Epidermal melanocyte (primary cell): ENCODE results near the gene AANAT.

ENCODE experiments used
- DNase-seq: peaks from one replicate; pipeline ENCODE4 v3.0.0; 2011; ENCODE audit warnings: low spot score; ENCODE audit not compliant: insufficient read length

The AANAT gene

DNA sequence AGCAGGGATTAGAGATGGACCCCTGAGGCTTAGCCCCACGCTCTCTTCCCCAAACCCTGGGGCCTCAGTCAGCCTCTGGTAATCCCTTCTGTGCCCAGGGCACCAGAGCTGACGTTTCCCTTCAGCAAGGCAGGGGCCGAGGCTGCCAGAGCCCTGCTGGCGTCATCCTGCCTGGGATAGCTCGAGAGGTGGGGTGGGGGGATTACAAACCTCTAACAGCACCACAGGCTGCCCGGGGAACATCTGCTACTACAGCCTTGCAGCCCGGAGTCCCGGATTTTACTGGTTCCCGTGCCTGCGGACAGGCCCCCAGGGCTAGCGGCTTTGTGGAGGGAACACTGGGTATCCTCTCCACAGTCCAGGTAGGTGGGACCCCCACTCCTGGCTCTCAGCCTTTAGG is at the start of gene AANAT:
TSS of gene AANAT (plus strand) at position 238 of the 400 bp plus-strand sequence. CDS start 1,144 bp downstream, outside the sequence.
- no peak for DNase-seq

DNA sequence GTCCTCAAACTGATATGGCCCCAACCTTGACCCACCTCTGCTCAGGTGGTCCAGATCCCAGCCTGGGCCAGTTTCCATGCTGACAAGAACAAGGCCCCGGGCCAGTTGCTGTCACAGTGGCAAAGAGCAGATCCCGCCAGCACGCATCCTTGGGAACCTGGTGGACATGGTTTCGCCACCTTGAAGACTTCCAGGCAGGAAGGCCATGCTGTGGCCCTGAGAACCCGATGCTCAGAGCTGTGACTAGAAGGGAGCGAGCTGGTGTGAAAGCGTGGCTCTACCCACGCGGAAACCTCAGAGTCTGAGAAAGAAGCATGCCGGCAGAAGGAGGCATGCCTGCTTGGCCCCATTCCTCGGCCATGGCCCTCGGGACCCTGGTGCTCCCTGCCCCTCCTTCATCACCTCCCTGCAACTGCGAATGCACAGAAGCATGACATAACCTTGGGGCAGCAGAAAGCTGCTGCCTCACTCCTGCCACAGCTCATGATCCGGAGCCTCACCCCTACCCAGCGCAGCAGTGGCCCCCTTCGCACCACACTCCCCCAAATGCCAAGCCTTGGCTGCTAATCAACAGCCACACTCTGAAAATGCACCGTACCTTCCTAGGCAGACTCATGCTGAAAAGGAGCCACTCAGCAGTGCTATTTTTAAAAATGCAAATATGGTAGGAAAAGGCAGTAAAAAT is 47.7 kb upstream of the AANAT start:
- no peak for DNase-seq

DNA sequence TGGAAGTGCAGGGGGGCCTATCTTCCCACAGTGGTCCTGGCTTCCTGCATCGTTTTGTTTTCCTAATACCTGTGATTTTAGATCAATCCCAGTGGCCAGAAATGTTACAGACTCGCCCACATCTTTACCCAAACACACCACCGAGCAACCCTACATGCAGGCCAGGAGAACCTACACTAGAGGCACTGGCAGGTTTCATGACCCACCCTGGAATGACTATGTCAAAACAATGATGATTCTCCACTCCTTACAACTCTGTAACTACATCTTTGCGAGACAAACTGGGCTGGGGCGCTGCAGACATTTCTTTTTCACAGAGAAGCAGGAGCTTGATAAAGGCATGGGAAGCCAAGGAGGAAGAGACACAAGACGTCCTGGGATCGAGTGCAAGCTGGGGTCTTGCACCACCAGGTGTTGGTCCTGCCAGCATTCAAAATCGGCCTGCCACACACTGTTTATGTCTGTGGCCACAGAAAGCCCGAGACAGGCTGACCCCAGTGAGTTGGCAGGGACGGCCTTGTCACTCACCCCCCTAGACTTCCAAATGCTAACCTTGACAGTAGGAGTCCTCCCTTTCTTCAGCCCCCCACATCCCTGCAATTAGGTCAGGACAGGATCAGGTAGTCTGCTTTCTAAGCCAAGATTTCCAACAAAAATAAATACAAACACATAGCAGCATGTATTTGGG is 46.9 kb upstream of the AANAT start:
- no peak for DNase-seq

DNA sequence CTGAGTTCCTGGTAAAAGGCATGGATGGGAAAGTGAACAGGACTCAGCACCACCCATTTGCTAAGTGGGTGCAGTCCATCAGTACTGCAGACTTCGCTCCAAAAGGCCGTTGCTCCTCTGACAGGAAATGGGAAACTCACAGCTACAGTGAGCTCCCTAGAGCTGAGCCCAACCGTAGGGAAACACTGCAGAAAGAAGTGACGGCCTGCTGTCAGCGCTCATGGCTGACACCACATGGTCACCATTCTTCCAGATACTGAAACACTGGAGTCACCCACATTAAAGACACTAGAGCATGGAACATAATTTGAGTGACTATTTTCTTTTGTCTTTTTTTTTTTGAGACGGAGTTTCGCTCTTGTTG is 46.4 kb upstream of the AANAT start:
- DNase-seq = no peak

DNA sequence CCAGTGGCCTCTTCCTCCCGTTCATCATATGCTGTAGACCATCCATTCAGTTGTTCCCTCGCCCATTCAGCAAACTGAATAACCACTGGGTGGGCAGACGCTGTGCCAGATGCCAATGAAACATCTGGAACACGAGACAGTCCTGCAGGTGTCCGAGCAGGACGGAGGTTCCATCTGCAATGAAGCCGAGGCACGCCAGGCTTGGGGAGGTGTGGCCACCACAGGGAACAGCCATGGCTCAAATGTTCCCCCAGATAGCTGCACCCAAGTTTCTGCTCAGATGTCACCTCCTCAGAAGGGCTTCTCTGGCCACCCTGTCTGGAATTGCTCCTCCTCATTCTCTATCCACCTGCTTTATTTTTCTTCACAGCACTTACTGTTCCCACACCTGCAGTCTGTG is 45.0 kb upstream of the AANAT start:
- DNase-seq = no peak

DNA sequence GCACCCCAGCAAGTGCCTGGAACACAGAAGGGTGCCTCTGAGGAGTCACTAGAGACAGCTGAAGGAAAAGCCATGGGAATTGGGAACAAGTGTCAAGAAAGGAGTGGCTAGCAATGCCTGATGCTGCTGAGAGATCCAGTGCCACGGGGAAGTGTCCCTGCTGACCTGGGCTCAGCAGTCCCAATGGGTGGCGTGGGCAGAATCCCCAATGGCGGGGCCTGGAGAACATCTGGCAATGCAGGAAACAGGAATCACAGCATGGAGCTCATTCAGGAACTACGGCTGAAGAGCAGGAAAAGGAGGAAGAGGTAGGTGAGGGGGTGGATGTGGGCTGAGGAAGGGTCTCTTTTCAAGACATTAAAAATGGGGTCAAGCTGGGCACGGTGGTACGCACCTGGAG is 44.5 kb upstream of the AANAT start:
- no peak for DNase-seq

DNA sequence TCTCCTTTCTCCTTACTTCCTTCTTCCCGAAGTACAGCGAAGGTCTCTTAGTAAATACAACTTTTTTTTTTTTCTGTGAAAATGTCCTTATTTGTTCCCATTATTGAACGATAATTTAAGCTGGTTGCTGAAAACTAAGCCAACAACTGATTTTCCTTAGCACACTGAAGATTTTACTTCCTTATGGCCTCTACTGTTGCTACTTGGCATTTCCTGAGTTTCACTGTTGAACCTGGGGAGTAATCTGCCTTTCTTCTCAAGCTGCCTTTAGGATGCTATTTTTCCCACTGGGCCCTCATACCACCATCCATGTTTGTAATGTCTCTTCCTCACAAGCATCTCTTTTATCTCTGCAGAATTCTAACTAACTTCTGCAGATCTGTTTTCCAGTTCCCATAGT is 40.5 kb upstream of the AANAT start:
- no peak for DNase-seq

DNA sequence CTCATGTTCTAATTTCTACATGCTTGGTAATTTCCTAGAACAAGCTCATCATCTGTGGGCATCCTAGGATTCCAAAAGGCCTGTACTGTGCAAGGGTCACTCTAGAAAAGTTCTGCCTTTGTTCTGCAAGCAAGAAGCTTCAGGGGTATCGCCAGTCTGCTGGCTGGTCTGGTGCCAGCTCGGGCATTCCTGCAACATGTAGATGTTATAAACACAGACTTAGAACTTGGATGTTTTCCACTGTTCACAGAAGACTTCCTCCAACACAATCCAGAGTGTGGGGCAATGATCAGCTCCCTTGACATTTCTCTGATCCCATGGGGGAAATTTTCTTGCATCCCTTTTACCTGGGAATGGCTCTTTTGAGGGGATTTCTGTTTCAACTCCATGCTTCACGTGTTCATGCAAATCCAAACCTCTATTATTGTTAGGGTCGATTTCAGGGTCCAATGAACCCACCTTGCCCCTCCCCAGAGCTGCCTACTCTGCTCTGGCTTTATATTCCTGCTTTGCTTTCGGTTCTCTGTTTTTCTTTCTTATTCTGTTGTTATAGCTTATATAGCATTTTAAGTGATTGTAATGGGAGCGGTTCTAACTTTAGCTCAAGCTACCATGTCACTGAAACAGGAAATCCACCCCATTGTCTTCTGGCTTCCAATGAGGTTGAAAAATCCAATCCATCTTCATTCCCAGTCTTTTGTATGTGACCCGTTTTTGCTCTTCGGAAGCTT is 39.7 kb upstream of the AANAT start:
- no peak for DNase-seq

DNA sequence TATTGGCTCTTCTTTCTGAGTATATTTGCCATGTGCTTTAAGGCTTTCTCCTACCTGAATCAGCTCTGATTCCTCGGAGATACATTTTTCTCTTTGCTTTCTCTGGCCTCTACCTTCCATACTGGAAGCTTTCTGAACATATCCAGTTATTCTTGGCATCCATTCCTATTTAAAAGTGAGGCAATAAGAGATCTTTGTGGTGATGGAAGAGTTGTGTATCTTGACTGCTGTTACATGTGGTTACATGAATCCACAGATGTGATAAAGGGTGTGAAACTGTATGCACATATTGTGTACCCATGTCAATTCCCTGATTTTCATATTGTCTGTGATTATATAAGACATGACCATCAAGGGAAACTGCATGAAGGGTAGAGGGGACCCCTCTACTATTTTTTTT is 38.9 kb upstream of the AANAT start:
- DNase-seq = no peak

DNA sequence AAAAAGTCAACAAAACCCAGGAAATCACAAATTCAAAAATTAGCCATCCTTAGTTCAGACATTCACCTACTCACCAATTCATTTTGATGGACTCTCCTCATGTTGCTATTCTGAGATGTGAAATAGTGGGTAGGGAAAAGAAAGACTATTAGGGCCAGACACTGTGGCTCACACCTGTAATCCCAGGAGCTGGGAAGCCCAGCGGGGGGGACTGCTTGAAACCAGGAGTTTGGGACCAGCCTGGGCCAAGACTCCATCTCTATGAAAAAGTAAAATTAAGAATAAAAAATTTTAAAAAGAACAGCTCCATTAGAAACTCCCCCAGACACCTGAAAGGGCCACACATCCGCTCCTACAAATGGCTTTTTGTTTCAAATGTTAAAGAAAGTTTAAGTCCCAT is 35.9 kb upstream of the AANAT start:
- no peak for DNase-seq

DNA sequence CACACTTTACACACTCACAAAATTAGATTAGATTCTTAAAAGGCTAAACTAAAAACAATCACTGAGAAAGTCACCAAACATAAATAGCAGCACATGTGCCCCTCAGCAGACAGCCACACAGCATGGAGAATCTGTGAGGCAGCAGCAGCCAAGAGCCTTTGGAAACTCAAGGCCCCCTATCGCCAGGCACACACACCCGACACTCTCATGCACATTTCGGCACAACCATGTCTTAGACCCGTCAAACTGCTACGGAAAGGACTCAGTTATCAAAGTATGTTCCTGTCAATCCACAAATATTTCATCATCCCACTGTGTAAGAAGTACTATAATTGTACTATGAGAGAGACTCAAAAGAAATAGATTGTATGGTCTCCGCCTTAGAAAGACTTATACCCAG is 35.4 kb upstream of the AANAT start:
- DNase-seq = no peak

DNA sequence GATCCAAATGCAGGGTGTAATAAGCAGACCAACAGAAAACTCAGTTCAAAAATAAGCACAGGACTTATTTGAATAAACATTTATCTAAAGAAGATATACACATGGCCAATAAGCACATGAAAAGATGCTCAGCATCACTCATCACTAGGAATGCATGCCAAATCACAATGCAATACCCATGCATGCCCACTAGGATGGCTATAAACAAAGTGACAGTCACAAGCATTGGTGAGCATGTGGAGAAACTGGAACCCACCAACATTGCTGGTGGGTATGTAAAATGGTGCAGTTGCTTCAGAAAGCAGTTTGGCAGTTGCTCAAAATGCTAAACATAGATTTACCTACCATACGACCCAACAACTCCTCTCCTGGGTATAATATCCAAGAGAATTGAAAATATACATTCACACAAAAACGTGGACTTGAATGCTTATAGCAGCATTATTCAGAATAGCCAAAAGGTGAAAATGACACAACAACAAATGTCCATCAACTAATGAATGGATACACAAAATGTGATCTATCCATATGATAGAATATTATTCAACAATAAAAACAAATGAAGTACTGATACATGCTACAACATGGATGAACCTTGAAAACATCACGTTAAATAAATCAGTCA is 34.6 kb upstream of the AANAT start:
- DNase-seq = no peak

DNA sequence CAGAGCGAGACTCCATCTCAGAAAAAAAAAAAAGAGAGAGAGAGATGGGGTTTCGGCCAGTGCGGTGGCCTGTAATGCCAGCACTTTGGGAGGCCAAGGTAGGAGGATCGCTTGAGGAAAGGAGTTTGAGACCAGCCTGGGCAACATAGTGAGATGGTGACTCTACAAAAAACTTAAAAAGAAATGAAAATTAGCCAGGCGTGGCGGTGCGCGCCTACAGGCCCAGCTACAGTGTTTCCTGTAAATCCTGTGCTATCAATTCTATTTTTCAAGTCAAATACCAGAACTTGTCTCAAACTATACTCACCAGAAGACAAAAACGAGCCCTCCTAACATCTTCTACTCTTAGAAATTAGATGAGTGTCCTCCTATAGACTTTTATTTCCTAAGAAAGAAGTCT is 33.7 kb upstream of the AANAT start:
- no peak for DNase-seq

DNA sequence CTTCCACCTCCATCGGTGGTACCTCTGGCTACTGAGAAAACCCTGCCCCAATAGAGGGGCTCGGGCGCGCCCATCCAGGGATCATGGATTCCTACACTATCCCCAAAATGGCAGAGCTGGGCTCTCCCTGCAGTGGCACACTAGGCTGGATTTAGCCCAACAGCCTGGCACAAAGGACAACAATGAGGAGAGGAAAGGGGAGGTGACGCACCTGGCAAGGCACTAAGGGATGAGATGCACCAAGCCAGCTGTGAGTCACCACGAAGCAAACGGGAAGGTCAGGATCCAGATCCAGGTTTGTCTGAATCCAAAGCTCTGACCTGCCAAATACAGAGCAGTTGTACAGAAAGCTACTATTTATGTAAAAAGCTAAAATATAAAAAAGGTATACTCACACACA is 32.5 kb upstream of the AANAT start:
- no peak for DNase-seq

DNA sequence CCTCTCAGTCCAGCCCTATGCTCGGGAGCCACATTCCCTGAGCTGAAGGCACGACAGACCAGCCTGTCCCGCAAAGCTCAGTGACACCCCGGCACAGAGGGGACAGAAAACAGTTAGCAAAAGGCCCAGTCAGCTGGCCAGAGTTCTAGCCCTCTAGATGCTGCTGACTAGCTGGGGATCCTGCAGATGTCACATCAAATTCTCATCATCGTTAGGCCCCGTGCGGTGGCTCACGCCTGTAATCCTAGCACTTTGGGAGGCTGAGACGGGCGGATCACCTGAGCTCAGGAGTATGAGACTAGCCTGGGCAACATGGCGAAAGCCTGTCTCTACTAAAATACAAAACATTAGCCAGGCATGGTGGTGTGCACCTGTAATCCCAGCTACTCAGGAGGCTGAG is 31.7 kb upstream of the AANAT start:
- no peak for DNase-seq

DNA sequence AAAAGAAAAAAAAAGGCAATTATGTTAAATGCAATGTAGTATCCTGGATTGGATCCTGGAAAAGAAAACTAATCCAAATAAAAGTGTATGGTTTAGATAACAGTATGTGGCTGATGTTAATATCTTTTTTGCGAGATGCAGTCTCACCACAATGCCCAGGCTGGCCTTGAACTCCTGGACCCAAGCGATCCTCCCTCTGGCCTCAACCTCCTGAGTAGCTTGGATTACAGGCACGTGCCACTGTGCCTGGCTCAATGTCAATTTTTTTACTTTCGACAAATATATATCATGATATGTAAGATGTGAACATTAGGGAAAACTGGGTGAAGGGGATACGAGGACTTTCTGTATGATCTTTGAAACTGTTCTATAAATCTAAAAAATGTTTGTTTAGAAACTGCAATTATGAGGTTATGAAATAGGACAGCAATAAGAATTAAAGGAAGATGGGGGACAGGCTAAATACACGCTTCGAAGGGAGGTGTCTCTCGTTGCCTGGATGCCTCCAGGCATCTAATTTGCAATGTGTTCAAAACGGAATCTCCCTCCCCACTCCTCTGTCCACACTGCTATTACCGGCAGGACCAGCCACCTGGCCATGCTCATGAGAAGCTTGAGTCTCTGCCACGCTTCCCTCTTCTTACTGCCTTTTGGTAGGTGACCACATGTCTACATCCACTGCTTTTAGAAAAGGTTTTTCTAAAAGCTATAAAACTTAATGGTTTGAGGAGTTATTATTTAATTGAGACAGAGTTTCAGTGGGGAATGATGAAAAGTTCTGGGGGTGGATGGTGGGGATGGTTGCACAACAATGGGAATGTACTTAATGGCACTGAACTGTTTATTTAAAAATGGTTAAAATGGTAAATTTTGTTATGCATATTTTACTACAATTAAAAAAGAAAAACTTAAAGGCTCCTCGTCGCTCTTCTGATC is 29.7 kb upstream of the AANAT start:
- no peak for DNase-seq

DNA sequence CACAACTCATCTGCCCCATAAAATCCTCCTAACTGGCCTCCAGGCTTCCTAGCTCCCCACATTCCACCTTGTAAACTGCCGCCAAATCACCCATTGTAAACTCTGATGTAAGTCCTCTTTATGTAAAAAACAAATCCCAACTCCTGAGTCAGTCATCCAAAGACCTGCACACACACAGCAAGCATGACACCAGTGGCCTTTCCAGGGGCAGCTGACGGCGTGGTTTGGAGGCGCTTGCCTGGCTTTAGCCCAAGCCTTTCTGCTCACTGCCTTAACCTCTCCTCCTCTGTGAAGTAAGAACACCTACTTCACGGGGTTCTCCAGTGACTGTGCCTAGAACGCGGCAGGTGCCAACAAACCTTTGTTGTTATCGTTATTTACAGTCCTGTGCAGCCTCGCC is 28.5 kb upstream of the AANAT start:
- no peak for DNase-seq

DNA sequence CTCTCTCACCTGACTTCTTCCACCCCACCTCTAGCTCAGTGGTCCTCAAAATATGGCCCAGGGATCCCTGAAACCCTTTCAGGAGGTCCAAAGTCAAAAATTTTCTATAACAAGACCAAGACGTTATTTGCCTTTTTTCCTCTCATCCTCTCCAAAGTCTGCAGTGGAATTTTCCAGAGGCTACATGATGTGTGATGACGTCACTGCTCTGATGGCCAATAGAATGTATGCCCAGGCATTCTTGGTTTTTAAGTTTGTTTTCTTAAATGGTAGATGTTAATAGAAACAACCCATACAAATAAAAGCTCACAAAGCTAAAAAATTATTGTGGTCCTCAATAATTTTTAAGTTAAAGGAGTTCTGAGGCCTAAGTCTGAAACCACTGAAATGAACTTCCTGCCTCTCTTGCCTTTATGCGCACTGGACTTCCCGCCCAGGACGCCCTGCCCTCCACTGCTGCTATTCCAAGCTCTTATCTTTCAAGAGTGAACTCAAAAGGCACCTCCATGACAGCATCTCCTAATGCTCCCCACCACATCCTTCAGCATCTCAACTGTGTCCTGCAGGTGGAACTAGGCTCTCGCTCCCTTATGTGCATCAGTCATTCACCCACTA is 28.0 kb upstream of the AANAT start:
- DNase-seq = no peak

DNA sequence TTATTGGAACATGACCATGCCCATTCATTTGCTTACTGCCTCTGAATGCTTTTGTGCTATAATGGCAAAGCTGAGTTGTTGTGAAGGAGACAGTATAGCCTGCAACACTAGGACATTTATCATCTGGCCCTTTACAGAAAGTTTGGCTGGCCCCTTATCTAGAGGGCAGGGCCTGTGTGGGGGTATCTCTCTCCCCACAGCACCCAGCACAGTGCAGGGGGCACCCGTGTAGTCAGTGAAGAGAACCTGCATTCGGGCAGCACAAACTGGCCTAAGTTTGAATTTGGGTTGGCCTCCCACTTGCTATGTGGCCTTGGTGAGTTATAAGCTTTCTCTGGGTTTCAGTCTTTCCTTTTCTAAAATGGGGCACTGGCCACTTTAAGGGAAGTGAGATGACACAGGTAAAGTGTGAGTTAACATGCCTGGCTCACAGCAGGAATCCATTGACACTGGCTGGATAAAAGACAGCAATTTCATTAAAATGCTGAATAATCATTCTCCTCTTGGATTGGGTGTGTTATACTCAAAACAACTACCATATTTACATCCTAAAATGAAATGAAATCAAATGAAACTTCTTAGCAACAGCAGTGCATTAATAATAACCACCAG is 26.5 kb upstream of the AANAT start:
- DNase-seq = no peak

DNA sequence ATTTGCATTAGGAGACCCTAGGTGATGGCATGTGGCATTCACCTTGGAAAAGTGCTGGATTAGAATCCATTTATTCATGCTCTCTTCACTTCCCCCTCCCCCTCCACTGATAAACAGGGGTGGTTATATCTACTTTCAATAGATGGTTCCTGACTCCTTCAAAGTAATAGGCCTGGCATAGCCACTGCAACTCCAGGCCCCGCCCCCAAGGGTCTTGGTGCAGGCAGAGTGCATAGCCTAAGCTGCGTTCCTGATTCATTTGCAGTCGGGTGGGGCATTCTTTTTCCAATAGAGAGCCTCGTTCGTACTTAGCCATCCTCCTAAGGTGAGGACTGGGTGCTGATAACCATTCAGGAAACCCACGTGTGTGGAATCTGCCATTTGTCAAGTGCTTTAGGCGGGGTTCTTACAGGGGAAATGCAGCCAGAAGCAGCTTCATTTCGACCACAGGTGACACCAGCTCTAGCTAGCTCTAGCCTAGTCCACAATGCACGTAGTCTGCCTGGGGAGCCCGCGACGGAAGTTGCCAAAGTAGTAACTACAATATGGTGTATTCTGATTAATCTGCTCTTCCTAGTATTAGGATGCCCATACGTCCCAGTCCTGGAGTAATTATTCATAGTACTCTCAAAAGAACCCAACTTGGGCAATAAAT is 25.6 kb upstream of the AANAT start:
- no peak for DNase-seq
